ENCODE data around the gene GLE1.

The GLE1 gene

GRCh38 chr9:128548876-128549275, 44.4 kb downstream of the GLE1 start:
- POLR2A ChIA-PET, result no interaction called here
- peaks cover 2% of the 10 kb centered on the region for H3K4me1 ChIP-seq (ENCODE audit: control insufficient read depth, insufficient read depth, low read length)
- TF ChIP-seq SP2 (tag by site-specific recombination; IDR thresholded peaks at IDR 0.05) (no peak), ZNF280D (tag by site-specific recombination; IDR thresholded peaks at IDR 0.05) (no peak), ZNF501 (tag by site-specific recombination; IDR thresholded peaks at IDR 0.05) (no peak), ZNF248 (tag by site-specific recombination; IDR thresholded peaks at IDR 0.05) (no peak), ZBTB21 (tag by site-specific recombination; IDR thresholded peaks at IDR 0.05) (no peak)
- no peak overlapping the region for H3K4me3 ChIP-seq (ENCODE audit: low read depth, low read length)
- H3K9me3 ChIP-seq (ENCODE audit: control insufficient read depth, insufficient read depth, low read depth, low read length), result no peaks in the 10 kb centered on the region
- no peaks in the 10 kb centered on the region for H3K36me3 ChIP-seq (ENCODE audit: control insufficient read depth in 2 of 2, insufficient read depth in 1 of 2, low read length in 2 of 2)
- CTCF ChIA-PET, result no interaction called here
- no peak overlapping the region for H3K27ac ChIP-seq (ENCODE audit: extremely low read depth, low read depth, low read length)

DNA sequence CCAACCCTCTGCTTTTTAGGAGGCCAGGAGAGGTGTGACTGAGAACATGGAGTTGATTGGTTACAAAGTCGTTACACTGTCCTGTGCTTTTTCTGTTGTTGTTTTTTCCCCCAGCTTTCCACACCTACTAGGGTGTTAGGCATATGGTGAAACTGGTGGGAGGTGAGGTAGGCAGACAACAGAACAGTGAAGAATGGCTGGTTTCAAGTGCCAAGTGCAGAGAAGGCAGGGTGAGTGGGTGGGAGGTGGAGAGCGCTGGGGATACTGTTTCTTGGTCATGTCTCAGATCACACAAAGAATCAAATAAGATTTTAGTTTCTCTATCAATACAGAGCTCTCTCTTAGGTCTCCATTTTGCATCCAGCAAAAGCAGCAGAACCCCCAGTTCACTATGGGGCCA, 45.7 kb downstream of the GLE1 start:
- Histone ChIP-seq H3K27ac (ENCODE audit: extremely low read depth, low read depth, low read length) (no peak overlapping the region), H3K4me1 (ENCODE audit: control insufficient read depth, insufficient read depth, low read length) (peaks cover 7% of the 10 kb centered on the region), H3K4me3 (ENCODE audit: low read depth, low read length) (no peak overlapping the region), H3K36me3 (ENCODE audit: control insufficient read depth in 2 of 2, insufficient read depth in 1 of 2, low read length in 2 of 2) (no peaks in the 10 kb centered on the region), H3K9me3 (ENCODE audit: control insufficient read depth, insufficient read depth, low read depth, low read length) (no peaks in the 10 kb centered on the region)
- TF ChIP-seq PBX3 (CRISPR knock-in tag; IDR thresholded peaks at IDR 0.05), result no peak
- TF ChIP-seq ZFHX2 (tag by site-specific recombination; conservative IDR thresholded peaks at IDR 0.05), result peak; percentile 98
- peak; percentile 97 for TF ChIP-seq EGR2 (tag by site-specific recombination; IDR thresholded peaks at IDR 0.05; ENCODE audit: low read depth)
- POLR2A ChIA-PET, result interaction anchor here (0.9 to 2.3 kb wide), 4 partner anchors 9 to 46 kb away, joined by 3 to 7 read pairs (median 4); partner anchors contain the start of gene GLE1
- CTCF ChIA-PET, result interaction anchor here (0.5 to 0.8 kb wide), 4 partner anchors 10 to 56 kb away, joined by 3 to 4 read pairs (median 4); no protein-coding TSS in a partner anchor

- no peaks in the 10 kb centered on the region for H3K9me3 ChIP-seq (ENCODE audit: control insufficient read depth, insufficient read depth, low read depth, low read length)
- H3K4me1 ChIP-seq (ENCODE audit: control insufficient read depth, insufficient read depth, low read length), result peaks cover 9% of the 10 kb centered on the region
- CTCF ChIA-PET, result interaction anchor here (0.5 to 2.5 kb wide), 8 partner anchors 9 to 460 kb away, joined by 3 to 12 read pairs (median 4); no protein-coding TSS in a partner anchor
- H3K27ac ChIP-seq (ENCODE audit: extremely low read depth, low read depth, low read length), result no peak overlapping the region
- no peak overlapping the region for H3K4me3 ChIP-seq (ENCODE audit: low read depth, low read length)
- POLR2A ChIA-PET, result interaction anchor here (0.5 to 3.0 kb wide), 13 partner anchors 8 to 160 kb away, joined by 3 to 20 read pairs (median 6); partner anchors contain the start of gene GLE1
- H3K36me3 ChIP-seq (ENCODE audit: control insufficient read depth in 2 of 2, insufficient read depth in 1 of 2, low read length in 2 of 2), result no peaks in the 10 kb centered on the region
- TF ChIP-seq ZNF335 (tag by site-specific recombination; conservative IDR thresholded peaks at IDR 0.05) (peak; percentile 35), EGR2 (tag by site-specific recombination; IDR thresholded peaks at IDR 0.05; ENCODE audit: low read depth) (peak; percentile 18; the same call in 1 of the 2 replicates), ZNF341 (tag by site-specific recombination; IDR thresholded peaks at IDR 0.05; ENCODE audit: low read depth) (peak; percentile 81), KLF16 (tag by site-specific recombination; IDR thresholded peaks at IDR 0.05) (no peak), ZBTB20 (tag by site-specific recombination; IDR thresholded peaks at IDR 0.05) (peak; percentile 38; the same call in 1 of the 2 replicates)
Observed at GRCh38 chr9:128550770-128551656, 46.5 kb downstream of the GLE1 start.

Data from HEK293 (cell line).